ENCODE measurements around the gene CCDC191. TPM values are rescaled to one million over a fixed set of nuclear protein-coding genes. Genes with fewer than 3 reads are reported as not detected.

The CCDC191 gene
- polyA plus RNA-seq, 3 donors: 0.48 to 2.9 (median 1.2) TPM

DNA sequence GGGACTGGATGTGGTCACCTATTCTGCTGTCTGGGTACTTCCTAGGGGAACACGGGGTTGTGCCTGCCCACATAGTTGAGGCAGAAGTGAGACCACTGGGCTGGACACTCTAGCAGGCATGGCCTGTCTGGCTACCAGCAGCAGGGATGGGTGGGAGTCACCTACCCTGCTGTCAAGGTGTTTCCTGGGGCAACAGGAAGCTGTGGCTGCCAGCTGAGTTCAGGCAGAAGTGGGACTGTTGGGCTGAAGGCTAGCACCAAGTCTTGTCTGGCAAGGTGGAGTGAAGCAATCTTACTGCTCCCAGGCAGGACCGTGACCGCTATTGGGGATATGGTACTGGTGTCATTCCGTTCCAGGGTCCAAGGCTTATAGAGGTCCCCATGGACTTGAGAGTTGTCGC is 128.8 kb downstream of the CCDC191 start:
- TF ChIP-seq, protein P1, sequence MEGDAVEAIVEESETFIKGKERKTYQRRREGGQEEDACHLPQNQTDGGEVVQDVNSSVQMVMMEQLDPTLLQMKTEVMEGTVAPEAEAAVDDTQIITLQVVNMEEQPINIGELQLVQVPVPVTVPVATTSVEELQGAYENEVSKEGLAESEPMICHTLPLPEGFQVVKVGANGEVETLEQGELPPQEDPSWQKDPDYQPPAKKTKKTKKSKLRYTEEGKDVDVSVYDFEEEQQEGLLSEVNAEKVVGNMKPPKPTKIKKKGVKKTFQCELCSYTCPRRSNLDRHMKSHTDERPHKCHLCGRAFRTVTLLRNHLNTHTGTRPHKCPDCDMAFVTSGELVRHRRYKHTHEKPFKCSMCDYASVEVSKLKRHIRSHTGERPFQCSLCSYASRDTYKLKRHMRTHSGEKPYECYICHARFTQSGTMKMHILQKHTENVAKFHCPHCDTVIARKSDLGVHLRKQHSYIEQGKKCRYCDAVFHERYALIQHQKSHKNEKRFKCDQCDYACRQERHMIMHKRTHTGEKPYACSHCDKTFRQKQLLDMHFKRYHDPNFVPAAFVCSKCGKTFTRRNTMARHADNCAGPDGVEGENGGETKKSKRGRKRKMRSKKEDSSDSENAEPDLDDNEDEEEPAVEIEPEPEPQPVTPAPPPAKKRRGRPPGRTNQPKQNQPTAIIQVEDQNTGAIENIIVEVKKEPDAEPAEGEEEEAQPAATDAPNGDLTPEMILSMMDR (IDR thresholded peaks at IDR 0.05): no peak
- Histone ChIP-seq H3K9ac (ENCODE audit: insufficient read depth, low read length, poor library complexity, severe bottlenecking) (no peak overlapping the region), H3K4me1 (ENCODE audit: control insufficient read depth in 1 of 2, insufficient read depth in 2 of 2, low read length in 2 of 2) (no peaks in the 10 kb centered on the region), H4K20me1 (ENCODE audit: insufficient read depth, low read length) (no peaks in the 10 kb centered on the region), H3K79me2 (ENCODE audit: insufficient read depth, low read length) (no peaks in the 10 kb centered on the region), H2AFZ (ENCODE audit: insufficient read depth, low read depth, low read length, poor library complexity, severe bottlenecking) (no peak overlapping the region), H3K9me3 (replicated peaks in 1 of 2; ENCODE audit: control insufficient read depth in 1 of 2, insufficient read depth in 1 of 2, low read length in 2 of 2) (peaks cover 0 to 17% of the 10 kb centered on the region in 2 donors), H3K27me3 (ENCODE audit: control insufficient read depth in 2 of 2, insufficient read depth in 2 of 2, low read length in 2 of 2) (no peaks in the 10 kb centered on the region), H3K27ac (ENCODE audit: low read depth in 1 of 2, low read length in 2 of 2) (no peak overlapping the region), H3K4me2 (replicated peaks; ENCODE audit: extremely low read depth, low read length, poor library complexity, severe bottlenecking) (no peak overlapping the region), H3K36me3 (replicated peaks in 1 of 2; ENCODE audit: control insufficient read depth in 1 of 2, insufficient read depth in 2 of 2, low read length in 2 of 2) (no peaks in the 10 kb centered on the region), H3K4me3 (replicated peaks in 1 of 3; ENCODE audit: low read depth in 2 of 3, low read length in 3 of 3) (no peak overlapping the region)
- whole genome bisulfite sequencing (ENCODE audit: insufficient coverage): 24% methylated on average over 4 of the region's 5 CpGs
- Mint-ChIP-seq H3K4me1 (no peaks in the 10 kb centered on the region), H3K9me3 (peaks cover 20 to 32% (median 26%) of the 10 kb centered on the region in 7 donors), H3K27me3 (ENCODE audit: low read depth in 3 of 3) (peaks cover 0 to 2% (median 1%) of the 10 kb centered on the region in 3 donors), H3K27ac (no peak overlapping the region), H3K36me3 (no peaks in the 10 kb centered on the region), H3K4me3 (no peak overlapping the region)
- intact Hi-C loops (cut with micrococcal nuclease): no loop called here
- DNase-seq: no peak

DNA sequence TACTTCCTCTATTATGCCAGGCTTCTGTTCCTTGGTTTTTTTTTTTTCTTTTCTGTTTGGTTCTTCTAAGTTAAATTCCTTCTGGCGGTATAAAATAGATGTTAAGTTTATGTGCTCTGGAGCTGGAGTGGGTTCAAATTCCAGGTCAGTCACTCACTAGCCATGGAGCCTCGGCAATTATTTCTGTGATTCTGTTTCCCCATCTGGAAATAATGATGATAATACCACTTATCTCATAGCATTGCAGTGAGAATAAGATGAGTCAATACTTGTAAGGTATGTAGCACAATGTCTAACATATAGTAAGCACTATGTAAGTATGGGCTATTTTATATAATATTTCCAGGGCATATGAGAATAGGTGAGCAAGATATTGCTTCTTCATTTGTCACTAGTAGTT is 141.7 kb downstream of the CCDC191 start:
- DNase-seq: no peak
- Mint-ChIP-seq H3K36me3 (no peaks in the 10 kb centered on the region), H3K27ac (peak overlapping the region in 1 of 7 donors; percentile 36), H3K9me3 (no peaks in the 10 kb centered on the region), H3K27me3 (ENCODE audit: low read depth in 3 of 3) (peaks cover 0 to 4% (median 0%) of the 10 kb centered on the region in 3 donors), H3K4me1 (peaks cover 4% of the 10 kb centered on the region), H3K4me3 (no peak overlapping the region)
- H3K4me1 ChIP-seq (ENCODE audit: control insufficient read depth in 1 of 2, insufficient read depth in 2 of 2, low read length in 2 of 2): no peaks in the 10 kb centered on the region
- H2AFZ ChIP-seq (ENCODE audit: insufficient read depth, low read depth, low read length, poor library complexity, severe bottlenecking): no peak overlapping the region
- H3K79me2 ChIP-seq (ENCODE audit: insufficient read depth, low read length): no peaks in the 10 kb centered on the region
- no peaks in the 10 kb centered on the region for H3K27me3 ChIP-seq (ENCODE audit: control insufficient read depth in 2 of 2, insufficient read depth in 2 of 2, low read length in 2 of 2)
- no peak overlapping the region for H3K4me2 ChIP-seq (replicated peaks; ENCODE audit: extremely low read depth, low read length, poor library complexity, severe bottlenecking)
- H3K9ac ChIP-seq (ENCODE audit: insufficient read depth, low read length, poor library complexity, severe bottlenecking): no peak overlapping the region
- H4K20me1 ChIP-seq (ENCODE audit: insufficient read depth, low read length): no peaks in the 10 kb centered on the region
- intact Hi-C loops (cut with micrococcal nuclease): no loop called here
- WGBS (ENCODE audit: insufficient coverage): no CpG with 5 or more reads among the region's 2 CpGs
- no peaks in the 10 kb centered on the region for H3K36me3 ChIP-seq (replicated peaks in 1 of 2; ENCODE audit: control insufficient read depth in 1 of 2, insufficient read depth in 2 of 2, low read length in 2 of 2)
- TF ChIP-seq, protein P1 (IDR thresholded peaks at IDR 0.05): no peak
- H3K4me3 ChIP-seq (replicated peaks in 1 of 3; ENCODE audit: low read depth in 2 of 3, low read length in 3 of 3): no peak overlapping the region
- H3K9me3 ChIP-seq (replicated peaks in 1 of 2; ENCODE audit: control insufficient read depth in 1 of 2, insufficient read depth in 1 of 2, low read length in 2 of 2): no peaks in the 10 kb centered on the region
- H3K27ac ChIP-seq (ENCODE audit: low read depth in 1 of 2, low read length in 2 of 2): no peak overlapping the region

Other genes starting within 250 kb of the CCDC191 start
- gene GRAMD1C, start 217.7 kb downstream of the CCDC191 start, polyA plus RNA-seq: under 1 TPM; 0.13 to 0.29 (median 0.27) TPM
- gene ZDHHC23, start 108.5 kb downstream of the CCDC191 start, polyA plus RNA-seq: under 1 TPM; 0.05 to 0.87 (median 0.28) TPM
- gene QTRT2, start 211 bp upstream of the CCDC191 start, polyA plus RNA-seq: 10 to 100 TPM; 14.5 to 16.7 (median 15.9) TPM
- not detected for gene DRD3, start 122.5 kb upstream of the CCDC191 start, polyA plus RNA-seq
- gene ZNF80, start 181.1 kb upstream of the CCDC191 start, polyA plus RNA-seq: not detected
- gene TIGIT, start 237.5 kb upstream of the CCDC191 start, polyA plus RNA-seq: under 1 TPM in 2 of 3 donors, not detected in 1; 0.28 to 0.49 TPM